GM21447 (cell line): ENCODE results near the gene MOV10L1.

Source experiments
- ATAC-seq: cut with Tn5 transposase; IDR thresholded peaks from one replicate; pipeline ENCODE4 v1.9.1; 2021; ENCODE audit not compliant: unreplicated experiment

MOV10L1 gene

DNA sequence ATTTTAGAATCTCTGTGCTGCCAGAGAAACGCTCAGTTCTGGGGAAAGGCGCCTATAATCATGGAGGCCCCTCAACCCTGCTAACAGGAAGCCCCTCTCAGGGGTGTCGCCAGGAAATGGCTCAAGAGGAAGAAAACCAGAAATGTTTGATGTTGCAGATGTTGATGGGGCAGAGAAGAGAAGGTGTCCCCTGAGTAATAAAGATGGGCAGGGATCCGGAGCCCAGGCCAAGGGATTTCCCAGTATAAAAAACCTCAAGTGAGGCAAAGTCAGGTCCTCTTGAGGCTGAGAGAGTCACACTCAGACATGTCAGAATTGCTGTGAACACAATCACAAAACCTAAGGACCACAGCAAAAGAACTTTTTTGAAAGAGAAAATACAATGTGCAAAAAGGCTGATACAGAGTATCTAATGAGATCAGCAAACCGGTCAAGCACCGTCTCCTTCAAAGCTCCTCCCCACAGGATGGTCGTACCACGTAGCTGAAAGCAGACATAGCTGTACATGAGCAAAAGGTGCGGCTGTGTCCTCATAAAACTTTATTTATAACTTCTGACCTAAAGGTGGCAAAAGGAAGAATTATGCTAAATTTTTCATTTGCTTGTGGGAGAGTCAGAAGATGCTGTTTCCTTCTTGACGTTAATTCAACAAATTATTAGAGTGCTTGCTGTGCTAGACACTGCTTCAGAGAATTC lies 12.2 kb downstream of the MOV10L1 start:
- no peak for ATAC-seq

DNA sequence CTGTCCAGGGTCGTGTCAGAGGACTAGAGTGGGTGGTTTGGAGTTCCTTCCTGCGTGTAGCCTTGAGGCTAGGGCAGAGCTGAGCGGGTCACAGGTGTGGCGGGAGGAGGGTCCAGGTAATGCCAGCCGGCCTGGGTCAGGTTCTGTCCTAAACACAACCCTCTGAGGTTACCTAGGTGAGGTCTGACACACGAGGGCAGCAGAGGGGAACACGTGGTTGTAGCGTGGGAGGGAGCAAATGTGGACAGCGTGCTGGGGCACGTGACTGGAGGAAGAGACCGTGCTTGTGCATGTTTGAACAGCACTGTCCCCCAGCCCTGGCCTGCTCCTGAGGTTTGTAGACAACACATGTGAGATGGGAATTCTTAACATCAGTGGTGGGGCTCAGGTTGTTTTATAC lies 13.1 kb downstream of the MOV10L1 start:
- no peak for ATAC-seq

DNA sequence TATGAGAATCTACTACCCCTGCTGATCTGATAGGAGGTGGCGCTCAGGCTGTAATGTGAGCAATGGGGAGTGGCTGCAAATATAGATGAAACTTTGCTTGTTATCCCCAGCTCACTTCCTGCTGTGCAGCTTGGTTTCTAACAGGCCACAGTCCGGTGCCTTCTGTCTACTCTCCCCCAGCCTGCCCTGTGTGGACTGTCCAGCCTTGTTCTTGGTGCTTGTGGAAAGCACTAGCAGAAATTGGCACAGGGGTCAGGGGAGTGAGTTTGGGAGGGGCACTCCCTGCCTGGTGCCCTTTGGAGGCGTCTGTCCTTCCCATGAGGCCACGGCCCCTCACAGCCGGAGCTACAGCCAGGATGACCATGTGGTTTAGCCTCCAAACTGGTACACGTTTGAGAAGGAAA lies 14.3 kb downstream of the MOV10L1 start:
- ATAC-seq: no peak

DNA sequence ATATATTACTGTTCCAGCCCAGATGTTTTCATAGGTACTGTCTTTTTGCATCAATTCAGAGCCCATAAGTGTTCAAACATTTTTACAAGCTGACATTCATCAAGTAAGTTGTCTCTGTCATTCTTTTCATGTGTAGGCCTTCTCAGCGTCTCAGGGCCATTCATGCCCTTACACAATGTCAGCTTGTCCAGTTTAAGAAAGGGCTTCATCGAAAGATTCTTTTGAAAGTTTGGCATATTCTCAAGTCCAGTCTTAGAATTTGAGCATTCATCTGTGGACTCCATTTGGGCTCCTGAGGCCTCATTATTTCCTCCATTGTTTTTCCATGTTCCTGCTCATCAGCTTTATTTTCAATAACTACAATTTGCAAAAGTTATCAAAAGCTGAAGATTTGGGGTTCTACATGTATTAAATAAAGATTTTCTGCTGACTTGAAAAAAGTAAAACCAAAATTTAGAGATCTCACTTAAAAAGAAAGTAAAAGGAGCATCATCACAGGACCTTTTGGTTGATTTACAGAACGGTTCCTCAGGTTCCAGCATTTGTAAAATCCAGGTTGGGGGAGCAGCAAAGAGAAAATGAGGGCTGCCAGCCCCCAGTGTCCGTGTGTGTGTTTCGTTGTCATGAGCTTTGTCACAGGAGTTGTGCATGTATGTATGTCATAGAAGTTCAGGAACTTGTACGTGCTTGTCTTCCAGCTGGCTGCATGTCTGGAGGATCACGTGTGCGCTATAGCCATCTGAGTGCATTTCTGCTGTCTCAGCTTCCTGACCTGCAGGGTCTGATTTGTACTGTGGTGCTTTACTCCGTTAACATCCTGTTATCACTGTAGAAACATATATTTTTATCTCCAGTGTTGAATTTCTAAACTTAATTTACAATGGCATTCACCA lies 15.6 kb downstream of the MOV10L1 start:
- no peak for ATAC-seq

DNA sequence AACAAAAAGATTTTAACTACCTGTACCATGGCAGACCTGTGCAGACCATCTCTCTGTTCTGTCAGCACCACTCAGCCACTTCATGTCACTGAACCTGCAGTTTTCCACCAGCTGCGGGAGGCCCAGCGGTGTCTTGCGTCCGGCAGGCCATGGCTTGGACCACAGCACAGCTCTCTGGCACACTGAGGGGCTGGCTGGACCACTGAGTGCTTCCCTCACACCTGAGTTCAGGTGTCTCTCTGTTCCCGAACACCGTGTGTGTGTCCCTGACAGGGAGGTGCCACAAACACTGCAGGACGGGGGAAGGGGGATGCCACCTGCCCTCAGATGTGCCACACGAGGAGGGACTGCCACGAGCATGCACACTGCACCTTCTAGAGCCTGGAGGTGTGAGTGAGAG lies 17.7 kb downstream of the MOV10L1 start:
- no peak for ATAC-seq

DNA sequence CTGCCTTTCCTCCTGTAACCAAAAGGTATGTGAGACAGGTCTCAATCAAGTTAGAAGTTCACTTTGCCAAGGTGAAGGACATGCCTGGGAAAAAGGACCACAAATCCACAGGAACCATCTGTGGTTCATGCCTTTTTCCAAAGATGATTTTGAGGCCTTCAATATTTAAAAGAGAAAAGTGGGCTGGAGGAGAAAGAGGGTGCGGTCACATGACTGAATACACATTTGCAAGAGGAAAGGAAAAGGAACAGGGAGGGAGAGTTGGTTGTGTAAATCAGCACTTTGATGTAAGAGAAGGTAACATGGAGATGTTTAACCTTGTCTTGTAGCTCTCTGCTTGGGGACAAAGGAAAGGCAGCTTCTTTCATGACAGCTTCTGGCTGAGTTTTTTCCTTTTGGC lies 21.2 kb downstream of the MOV10L1 start:
- no peak for ATAC-seq

DNA sequence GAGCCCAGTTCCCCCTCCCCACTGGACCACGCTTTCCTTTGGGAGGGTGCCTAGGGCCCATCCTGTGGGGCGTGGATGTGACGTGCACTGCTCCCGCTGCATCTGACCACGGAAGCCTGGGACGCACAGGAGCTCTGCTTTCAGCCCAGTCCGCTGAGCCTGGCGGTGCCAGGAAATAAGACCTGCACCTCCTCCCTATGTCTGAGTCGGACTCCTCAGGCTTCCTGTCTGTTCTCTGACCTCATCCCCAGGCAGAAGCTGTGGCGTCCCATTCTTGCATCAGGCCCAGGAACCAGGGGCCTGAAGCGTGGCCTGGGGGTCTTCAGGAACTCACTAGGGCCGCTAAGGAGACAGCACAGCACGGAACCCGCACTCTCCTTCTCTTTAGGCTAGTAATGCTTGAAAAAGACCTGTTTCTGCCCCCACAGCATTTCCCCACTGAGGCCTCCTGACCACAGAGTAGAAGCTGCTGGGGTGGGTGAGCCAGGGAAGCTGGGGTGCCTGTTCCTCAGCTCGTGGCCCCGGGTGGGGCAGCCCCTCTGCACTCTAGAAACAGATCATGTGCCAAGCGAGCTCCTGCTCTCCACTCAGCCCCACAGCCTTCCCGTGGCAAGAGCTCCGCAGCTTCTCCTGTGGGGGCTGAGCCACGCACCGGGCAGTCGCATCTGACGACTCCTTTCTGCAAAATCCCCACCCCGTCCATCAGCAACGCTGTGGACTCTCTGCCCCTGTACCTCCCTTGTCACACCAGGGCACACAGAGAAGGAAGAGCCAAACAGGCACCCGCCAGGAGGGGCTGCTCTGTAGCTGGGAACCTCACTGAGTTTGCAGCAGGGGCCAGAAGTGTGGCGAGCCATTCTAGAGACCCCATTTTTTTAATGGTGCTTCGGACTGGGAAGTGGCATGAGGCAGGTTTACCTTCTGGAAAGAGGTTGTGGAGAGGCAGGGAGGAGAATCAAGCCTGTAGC lies 22.6 kb downstream of the MOV10L1 start:
- no peak for ATAC-seq

DNA sequence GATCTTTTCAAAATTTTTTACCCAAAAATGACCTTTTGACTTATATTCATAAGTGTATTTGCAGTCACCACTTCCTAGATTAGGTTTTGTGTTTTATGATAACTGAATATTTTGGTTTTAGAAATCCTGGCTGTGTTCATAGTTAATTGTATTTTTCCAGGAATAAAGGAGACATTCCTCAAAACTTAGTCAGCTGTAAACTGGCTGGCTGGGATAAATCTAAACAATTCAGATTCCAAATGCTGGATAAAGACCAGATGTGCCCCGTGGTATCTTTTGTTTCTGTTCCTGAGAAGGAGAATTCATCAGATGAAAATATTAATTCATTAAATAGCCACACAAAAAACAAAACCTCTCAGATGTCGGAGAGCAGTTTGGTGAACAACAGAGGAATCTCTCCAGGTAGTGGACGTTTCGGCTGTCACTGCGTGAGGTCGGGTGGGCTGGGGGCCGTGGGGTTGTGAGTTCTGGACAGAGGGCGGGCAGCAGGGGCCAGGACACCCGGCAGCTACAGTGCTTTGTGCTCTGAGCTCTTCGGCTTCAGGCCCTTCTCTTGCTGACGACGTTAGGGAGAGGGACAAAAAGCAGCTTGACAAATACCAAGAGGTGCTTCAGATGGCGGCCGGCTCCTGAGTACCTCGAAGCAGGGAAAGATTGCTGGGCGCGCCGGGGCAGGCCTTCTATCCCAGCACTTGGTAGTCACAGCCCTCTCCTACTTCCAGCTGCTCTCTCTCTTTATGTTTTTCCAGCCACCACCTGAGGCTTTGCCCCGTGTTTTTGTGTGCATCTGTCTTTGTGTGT lies 24.6 kb downstream of the MOV10L1 start:
- no peak for ATAC-seq

DNA sequence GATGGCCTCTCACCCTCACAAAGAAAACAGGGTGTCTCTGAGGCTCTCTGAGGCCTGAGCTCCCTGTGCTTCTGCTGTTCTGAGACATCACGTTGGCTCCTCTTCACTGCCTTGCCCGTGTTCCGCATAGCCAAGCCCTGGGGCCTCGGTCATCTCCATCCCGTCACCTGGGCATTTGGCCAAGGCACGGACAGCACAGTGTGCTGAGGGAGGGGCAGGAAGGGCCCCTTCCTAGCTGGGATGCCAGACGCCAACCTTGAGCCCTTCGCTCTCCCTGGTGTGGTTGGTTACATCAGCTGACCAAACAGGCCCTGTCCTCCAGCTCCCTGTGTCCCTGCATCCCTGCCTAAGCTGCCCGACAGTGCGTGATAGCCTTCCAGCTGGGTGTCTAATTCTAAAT lies 25.9 kb downstream of the MOV10L1 start:
- no peak for ATAC-seq

DNA sequence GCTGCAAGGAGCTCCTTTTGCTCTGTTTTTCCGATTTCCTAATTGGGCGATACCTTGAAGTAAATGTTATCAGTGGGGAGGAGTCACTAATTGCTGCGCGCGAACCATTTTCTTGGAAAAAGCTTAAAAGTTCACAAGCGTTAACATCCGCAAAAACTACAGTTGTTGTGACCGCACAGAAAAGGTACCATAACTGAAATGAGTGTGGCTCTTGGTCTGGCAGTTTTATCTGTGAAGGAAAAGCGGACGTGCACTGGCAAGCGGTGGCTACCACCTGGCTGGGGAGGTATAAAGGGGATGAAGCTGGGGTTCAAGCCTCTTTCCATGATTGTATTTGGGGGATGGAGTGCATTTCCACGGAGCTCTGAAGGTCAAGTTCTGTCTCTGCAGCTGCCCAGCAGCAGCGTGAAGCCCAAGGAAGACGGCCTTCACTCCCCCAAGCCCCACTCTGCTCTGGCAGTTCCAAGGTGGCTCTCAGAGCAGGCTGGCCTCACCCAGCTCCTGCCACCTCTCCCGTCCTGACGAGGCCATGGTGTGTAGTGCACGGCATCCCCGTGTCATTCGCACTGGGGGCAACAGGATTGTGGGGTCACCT lies 27.5 kb downstream of the MOV10L1 start:
- no peak for ATAC-seq

DNA sequence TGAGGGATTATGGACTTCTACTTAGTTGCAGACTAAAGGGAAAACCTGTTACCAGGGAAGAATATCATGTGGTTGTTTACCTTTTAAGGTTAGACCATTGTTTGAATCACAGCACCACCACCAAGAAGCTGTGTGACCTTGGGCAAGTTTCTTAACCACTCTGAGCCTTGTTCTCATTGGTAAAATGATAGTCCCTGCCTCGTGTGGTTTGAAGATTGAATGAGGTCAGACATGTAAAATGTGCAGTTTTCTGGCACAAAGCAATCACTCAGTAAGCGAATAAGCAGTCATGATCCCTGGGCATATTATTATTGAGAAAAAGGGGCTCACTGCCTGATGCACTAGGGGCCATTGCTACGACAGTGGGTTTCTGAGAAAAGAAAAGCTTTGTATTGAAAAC lies 28.3 kb downstream of the MOV10L1 start:
- ATAC-seq: no peak

DNA sequence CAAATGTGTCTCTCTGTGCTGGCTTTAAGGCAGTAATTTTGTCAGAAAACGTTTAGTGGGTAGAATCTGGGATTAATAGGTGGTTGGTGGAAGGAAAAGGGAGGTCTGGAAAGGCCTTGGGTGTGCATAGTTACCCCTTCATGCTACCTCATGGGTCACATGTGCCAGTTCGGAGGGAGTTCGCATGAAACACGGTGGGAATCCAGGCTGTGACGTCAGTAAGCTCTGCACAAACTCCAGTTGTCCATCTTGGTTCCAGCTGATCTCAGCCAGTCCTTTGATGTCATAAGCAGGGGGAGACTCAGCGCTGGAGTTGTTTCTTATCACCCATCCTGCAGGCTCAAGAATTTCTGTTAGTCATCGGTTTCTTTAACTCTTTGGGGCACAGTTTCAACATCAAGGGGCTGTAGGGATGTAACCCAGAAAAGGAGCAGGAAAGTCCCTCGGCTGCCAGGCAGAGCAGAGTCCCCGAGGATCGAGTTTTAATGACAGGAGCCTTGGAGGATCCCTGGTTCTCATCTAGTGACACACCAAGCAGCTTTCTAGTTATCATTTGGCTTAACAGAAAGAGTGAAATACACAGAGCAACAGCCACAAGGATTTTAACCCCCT lies 28.9 kb downstream of the MOV10L1 start:
- no peak for ATAC-seq

DNA sequence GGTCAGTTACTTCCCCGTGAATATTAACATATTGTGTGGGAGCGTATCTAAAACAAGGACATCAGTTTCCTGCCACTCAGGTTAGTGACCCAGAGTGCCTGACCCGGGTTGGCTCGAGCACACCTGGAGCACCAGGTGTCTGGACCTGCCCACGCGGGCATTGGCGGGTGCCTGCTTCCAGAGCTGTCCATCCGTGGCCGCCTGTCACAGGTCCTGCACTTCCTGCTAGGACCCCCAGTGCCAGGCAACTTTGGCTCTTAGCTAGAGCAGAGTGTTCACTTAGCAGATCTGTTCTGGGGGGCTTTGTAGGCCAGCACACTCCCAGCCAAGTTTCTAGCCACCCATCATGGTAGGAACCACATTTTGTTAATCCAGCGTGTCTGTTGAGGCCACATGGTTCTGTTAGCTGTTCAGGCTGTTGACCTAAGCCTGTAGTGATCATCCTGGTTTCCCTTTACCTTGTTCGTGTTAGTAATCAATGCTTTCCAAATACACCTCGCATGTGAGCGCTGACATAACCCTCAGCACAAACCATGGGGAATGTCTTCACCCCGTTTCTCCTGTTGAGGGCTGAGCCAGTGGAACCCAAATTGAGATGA lies 29.5 kb downstream of the MOV10L1 start:
- no peak for ATAC-seq

DNA sequence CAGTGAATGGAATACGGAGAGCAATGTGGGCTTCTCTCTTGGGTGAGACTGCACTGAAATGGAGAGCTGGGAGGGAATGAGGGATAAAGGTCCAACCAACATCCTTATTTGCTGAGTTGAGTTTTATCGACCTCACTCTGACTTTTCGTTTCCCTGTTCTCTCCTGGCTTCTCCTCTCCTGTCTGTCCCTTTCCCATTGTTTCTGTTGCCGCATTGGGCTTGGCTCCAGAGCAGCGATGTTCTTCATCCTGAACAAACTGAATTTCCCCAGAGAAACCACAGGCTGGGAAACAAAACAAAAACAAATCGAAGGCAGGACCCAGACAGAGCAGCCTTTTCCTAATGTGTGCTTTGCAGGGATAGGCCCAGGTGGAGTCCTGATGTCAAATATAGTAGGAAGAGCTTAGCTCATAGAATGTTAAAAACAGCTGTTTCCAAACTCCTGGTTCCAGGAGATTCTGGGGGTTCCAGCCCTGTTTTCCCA lies 30.0 kb downstream of the MOV10L1 start:
- no peak for ATAC-seq

DNA sequence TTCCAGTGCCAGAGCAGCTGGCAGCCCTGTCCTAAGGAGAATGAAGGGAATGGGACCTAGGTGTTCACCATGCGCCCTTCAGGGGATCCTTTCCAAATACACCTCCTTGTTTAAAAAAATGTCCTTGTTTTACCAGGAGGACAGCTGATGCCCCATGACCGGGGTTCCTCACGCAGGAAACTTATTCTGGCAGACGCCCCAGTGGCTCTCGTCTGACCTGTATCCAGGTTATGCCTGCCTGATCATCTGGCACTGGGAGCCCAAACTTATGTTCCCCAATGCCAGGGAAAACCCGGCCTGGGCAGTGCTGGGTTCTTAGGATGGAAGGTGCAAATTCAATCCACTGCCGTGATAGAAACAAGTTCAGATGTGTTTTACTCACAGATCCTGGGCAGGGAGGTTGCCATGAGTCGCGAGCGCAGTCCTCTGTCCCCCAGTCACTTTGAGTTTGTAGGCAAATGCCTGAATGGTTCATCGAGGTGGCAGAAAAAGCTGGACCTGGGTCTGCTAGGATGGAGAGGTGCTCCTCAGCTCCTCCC lies 31.5 kb downstream of the MOV10L1 start:
- ATAC-seq: no peak

DNA sequence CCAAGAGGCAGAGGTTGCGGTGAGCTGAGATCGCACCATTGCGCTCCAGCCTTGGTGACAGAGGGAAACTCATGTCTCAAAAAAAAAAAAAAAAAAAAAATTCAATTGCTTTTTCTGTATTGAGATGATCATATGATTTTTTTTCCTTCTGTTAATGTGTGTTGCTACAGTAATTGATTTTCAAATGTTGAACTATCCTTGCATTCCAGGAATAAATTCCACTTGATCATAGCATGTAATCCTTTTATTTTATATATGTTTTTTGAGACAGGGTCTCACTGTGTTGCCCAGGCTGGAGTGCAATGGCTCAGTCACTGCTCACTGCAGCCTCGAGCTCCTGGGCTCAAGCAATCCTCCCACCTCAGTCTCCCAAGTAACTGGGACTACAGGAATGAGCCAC lies 33.3 kb downstream of the MOV10L1 start:
- ATAC-seq: no peak

DNA sequence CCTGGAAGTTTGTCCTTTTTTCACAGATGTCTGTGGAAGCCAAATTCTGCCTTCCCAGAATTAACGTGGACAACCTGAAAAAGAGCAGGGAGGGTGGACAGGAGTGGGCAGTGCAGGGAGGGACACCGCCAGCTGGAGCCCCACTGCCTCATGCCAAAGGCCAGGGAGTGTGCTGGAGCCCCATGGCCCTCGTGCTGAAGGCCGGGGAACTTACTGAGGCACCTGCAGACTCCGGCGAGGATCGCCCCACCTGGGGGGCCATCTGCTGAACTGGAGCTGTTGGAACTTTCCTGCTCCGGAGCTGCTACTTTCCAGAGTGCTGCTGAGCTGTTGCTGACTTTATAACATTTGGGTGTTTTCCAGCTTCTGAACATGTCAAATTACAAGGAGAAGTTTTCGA lies 35.2 kb downstream of the MOV10L1 start:
- ATAC-seq: no peak

DNA sequence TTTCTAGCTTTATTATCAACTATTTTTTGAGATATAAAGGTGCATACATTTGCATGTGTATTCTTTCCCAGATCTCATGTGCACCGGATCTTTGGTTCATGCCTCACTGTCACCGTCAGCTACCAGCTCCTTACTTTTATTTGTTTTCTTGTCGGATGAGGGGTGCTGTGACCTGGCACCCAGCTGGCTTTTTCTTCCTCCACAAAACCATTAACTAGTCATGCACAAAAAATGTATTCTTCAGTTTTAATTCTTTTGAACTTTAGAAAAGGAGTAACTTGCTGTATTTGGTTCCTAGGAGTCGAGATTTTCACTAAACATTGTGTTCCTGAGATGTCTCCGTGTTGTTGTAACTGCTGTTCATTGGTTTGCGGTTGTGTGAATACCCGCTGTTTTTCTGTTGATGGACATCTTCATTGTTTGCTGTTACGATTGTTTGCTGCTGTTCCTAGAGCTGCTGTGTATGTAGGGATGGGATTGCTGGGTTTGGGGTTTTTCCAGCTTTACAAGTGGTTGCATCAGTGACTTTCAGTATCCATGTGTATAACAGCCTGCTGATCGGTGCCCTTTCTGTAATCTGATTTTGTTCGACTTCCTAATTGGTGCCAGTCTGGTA lies 39.4 kb downstream of the MOV10L1 start:
- no peak for ATAC-seq
